Sigmoid colon (tissue), 7 donors: ENCODE measurements around the gene CYP4F2. TPM values are rescaled to one million over a fixed set of nuclear protein-coding genes. Genes with fewer than 3 reads are reported as not detected.
"Not testable (repeated sequence)": the region's sequence is repeated elsewhere in the genome, so short reads cannot be mapped to it uniquely, and the experiment has no call there.

Experiments used
- DNase-seq: peaks from one replicate; pipeline ENCODE4 v3.0.0-alpha.2; 2019
- H3K27ac ChIP-seq, 4 donors: fragments of 200-600 bp; sonication (generic); one replicate each; pipeline ENCODE4 v1.5.1; 2016 to 2019; ENCODE audit warnings: mild to moderate bottlenecking in 1 of 4
- H3K27me3 ChIP-seq, 3 donors: fragments of 200-600 bp; sonication (generic); one replicate each; pipeline ENCODE4 v1.5.1; 2019; ENCODE audit warnings: mild to moderate bottlenecking in 1 of 3
- H3K36me3 ChIP-seq, 4 donors: fragments of 200-600 bp; sonication (generic); one replicate each; pipeline ENCODE4 v1.5.1; 2016 to 2019
- H3K4me1 ChIP-seq, 4 donors: fragments of 200-600 bp; sonication (generic); one replicate each; pipeline ENCODE4 v1.5.1; 2017 to 2019
- H3K4me3 ChIP-seq, 4 donors: fragments of 200-600 bp; sonication (generic); one replicate each; pipeline ENCODE4 v1.5.1; 2017 to 2019; ENCODE audit warnings: mild to moderate bottlenecking in 2 of 4, moderate library complexity in 1 of 4
- H3K9me3 ChIP-seq, 4 donors: fragments of 200-600 bp in 3 of 4; sonication (generic) in 3 of 4; one replicate each; pipeline versions ENCODE4 v1.5.1 to v1.6.1; 2013 to 2019
- EP300 ChIP-seq, 4 donors: sonication (generic); formaldehyde crosslinking; IDR thresholded peaks; one replicate each; pipeline ENCODE4 v1.6.1; 2017; ENCODE audit warnings: antibody characterized with exemption in 4 of 4
- POLR2A ChIP-seq, 2 donors: fragments of 450-650 bp; IDR thresholded peaks; one replicate each; pipeline ENCODE4 v1.6.1; 2016; ENCODE audit warnings: antibody characterized with exemption in 2 of 2, mild to moderate bottlenecking in 2 of 2, moderate library complexity in 2 of 2
- POLR2AphosphoS5 ChIP-seq, 4 donors: sonication (generic); formaldehyde crosslinking; IDR thresholded peaks; one replicate each; pipeline ENCODE4 v1.6.1; 2017; ENCODE audit warnings: antibody characterized with exemption in 4 of 4
- WGBS, 2 donors: extraction: QIAGEN DNeasy Blood & Tissue Kit; methylation state at CpG; one replicate each; pipeline ENCODE4 v1.1.7; 2013; 5-methylcytosine and 5-hydroxymethylcytosine counted together
- intact Hi-C: fragments of 100-400 bp; cut with DNase I; formaldehyde crosslinking; loops from one replicate; pipeline ENCODE4 v1.15.1; 2023
- polyA plus RNA-seq, 3 donors: library from polyadenylated mRNA; stranded (reverse); fragments of 200-250 nt; gene quantifications; one replicate each; pipeline ENCODE4 v1.2.3, GENCODE V29; 2013
- total RNA-seq, 4 donors: library from RNA; depleted of rRNA; stranded (reverse); fragments of >200 nt; gene quantifications; one replicate each; pipeline ENCODE4 v1.1.0, GENCODE V29; 2016
- TF ChIP-seq, protein P1 (sequence below), 4 experiments: fragments of 450-650 bp in 3 of 4; fragments of 200-600 bp in 1 of 4; IDR thresholded peaks; one replicate each; pipeline ENCODE4 v1.5.1; 2016 to 2019; ENCODE audit warnings: antibody characterized with exemption in 4 of 4, mild to moderate bottlenecking in 3 of 4, moderate library complexity in 2 of 4
- donor health status: healthy with polysubstance abuse.
- donor health status: Bipolar disorder and iron deficiency.
- donor health status: healthy.

The CYP4F2 gene
- total and polyA plus RNA-seq, 7 donors = 1.2 to 2.2 (median 1.8) TPM; not detected in 4

- peaks cover 0 to 6% (median 0%) of the 10 kb centered on the region in 4 donors for H3K4me1 ChIP-seq
- H3K4me3 ChIP-seq = no peak overlapping the region
- WGBS, 2 donors = 84 to 89% methylated on average over 11 of the region's 11 CpGs
- DNase-seq = no peak
- H3K27me3 ChIP-seq = peaks cover 0 to 51% (median 8%) of the 10 kb centered on the region in 3 donors
- H3K36me3 ChIP-seq = no peaks in the 10 kb centered on the region
- peaks cover 0 to 2% (median 0%) of the 10 kb centered on the region in 4 donors for H3K9me3 ChIP-seq
- TF ChIP-seq EP300 (IDR thresholded peaks at IDR 0.05) = no peak
- TF ChIP-seq, protein P1, sequence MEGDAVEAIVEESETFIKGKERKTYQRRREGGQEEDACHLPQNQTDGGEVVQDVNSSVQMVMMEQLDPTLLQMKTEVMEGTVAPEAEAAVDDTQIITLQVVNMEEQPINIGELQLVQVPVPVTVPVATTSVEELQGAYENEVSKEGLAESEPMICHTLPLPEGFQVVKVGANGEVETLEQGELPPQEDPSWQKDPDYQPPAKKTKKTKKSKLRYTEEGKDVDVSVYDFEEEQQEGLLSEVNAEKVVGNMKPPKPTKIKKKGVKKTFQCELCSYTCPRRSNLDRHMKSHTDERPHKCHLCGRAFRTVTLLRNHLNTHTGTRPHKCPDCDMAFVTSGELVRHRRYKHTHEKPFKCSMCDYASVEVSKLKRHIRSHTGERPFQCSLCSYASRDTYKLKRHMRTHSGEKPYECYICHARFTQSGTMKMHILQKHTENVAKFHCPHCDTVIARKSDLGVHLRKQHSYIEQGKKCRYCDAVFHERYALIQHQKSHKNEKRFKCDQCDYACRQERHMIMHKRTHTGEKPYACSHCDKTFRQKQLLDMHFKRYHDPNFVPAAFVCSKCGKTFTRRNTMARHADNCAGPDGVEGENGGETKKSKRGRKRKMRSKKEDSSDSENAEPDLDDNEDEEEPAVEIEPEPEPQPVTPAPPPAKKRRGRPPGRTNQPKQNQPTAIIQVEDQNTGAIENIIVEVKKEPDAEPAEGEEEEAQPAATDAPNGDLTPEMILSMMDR (IDR thresholded peaks at IDR 0.05) = no peak
- no peak for TF ChIP-seq POLR2AphosphoS5 (IDR thresholded peaks at IDR 0.05)
- TF ChIP-seq POLR2A (IDR thresholded peaks at IDR 0.05) = no peak
- intact Hi-C loops = no loop called here
- no peak overlapping the region for H3K27ac ChIP-seq
These were observed 4.4 kb upstream of the CYP4F2 start for GRCh38 chr19:15902254-15902653.

DNA sequence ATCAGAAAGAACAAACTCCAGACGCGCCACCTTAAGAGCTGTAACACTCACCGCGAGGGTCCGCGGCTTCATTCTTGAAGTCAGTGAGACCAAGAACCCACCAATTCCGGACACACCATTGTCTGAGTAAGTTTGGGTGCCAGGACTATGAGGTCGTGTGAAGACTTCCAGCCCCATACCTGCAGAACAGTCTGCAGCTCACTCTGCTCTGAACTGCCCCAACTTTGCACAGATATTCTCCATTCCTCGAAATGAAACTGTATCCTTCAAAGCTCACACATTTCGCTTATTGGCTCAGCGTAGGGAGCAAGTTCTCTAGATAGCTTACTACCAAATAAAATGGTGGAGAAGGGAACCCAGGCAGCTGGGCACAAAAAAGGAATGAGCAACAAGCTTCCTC, 2.6 kb upstream of the CYP4F2 start:
- no peak overlapping the region for H3K27ac ChIP-seq
- peaks cover 0 to 6% (median 0%) of the 10 kb centered on the region in 4 donors for H3K4me1 ChIP-seq
- H3K9me3 ChIP-seq = peaks cover 0 to 2% (median 0%) of the 10 kb centered on the region in 4 donors
- intact Hi-C loops = no loop called here
- DNase-seq = no peak
- TF ChIP-seq, protein P1 (IDR thresholded peaks at IDR 0.05) = no peak
- TF ChIP-seq EP300 (IDR thresholded peaks at IDR 0.05) (no peak), POLR2AphosphoS5 (IDR thresholded peaks at IDR 0.05) (no peak), POLR2A (IDR thresholded peaks at IDR 0.05) (no peak)
- WGBS, 2 donors = 75 to 89% methylated on average over 11 of the region's 11 CpGs
- no peak overlapping the region for H3K4me3 ChIP-seq
- no peaks in the 10 kb centered on the region for H3K36me3 ChIP-seq
- peaks cover 0 to 48% (median 9%) of the 10 kb centered on the region in 3 donors for H3K27me3 ChIP-seq

DNA sequence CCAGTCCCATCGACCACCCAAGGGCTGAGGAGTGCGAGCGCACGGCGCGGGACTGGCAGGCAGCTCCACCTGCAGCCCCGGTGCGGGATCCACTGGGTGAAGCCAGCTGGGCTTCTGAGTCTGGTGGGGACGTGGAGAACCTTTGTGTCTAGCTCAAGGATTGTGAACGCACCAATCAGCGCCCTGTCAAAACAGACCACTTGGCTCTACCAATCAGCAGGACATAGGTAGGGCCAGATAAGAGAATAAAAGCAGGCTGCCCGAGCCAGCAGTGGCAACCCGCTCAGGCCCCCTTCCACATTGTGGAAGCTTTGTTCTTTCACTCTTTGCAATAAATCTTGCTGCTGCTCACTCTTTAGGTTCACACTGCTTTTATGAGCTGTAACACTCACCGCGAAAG, 2.2 kb upstream of the CYP4F2 start:
- peaks cover 0 to 48% (median 9%) of the 10 kb centered on the region in 3 donors for H3K27me3 ChIP-seq
- H3K27ac ChIP-seq, intact Hi-C loops, H3K4me3 ChIP-seq, H3K4me1 ChIP-seq, H3K9me3 ChIP-seq, H3K36me3 ChIP-seq, DNase-seq: not testable (repeated sequence)
- 35 to 69% methylated on average over 15 of the region's 15 CpGs for WGBS, 2 donors

GRCh38 chr19:15899561-15899960, 1.7 kb upstream of the CYP4F2 start:
- DNase-seq, intact Hi-C loops, H3K4me3 ChIP-seq, H3K4me1 ChIP-seq, H3K27ac ChIP-seq, H3K36me3 ChIP-seq, H3K9me3 ChIP-seq: not testable (repeated sequence)
- 32 to 81% methylated on average over 30 of the region's 30 CpGs for WGBS, 2 donors
- peaks cover 0 to 48% (median 9%) of the 10 kb centered on the region in 3 donors for H3K27me3 ChIP-seq

- Histone ChIP-seq H3K4me1 (peaks cover 0 to 6% (median 0%) of the 10 kb centered on the region in 4 donors), H3K27me3 (peaks cover 0 to 54% (median 9%) of the 10 kb centered on the region in 3 donors), H3K4me3 (no peak overlapping the region), H3K36me3 (no peaks in the 10 kb centered on the region), H3K9me3 (no peaks in the 10 kb centered on the region), H3K27ac (no peak overlapping the region)
- DNase-seq = no peak
- 88 to 89% methylated on average over 16 of the region's 16 CpGs for WGBS, 2 donors
- TF ChIP-seq EP300 (IDR thresholded peaks at IDR 0.05) (no peak), POLR2A (IDR thresholded peaks at IDR 0.05) (no peak), POLR2AphosphoS5 (IDR thresholded peaks at IDR 0.05) (no peak)
- TF ChIP-seq, protein P1 (IDR thresholded peaks at IDR 0.05) = no peak
- intact Hi-C loops = no loop called here
These were observed 692 bp downstream of the CYP4F2 start for GRCh38 chr19:15897026-15897737.
